Stimulated activated CD4-positive, alpha-beta T cell treated with anti-CD3 and anti-CD28 coated beads, Interleukin-2, amount 100 ng/mL, for 48 hours (primary cell): Measurements from ENCODE around the gene PTPN11.
"Not testable (repeated sequence)": the region's sequence is repeated elsewhere in the genome, so short reads cannot be mapped to it uniquely, and the experiment has no call there.

Source experiments
- DNase-seq, 2 donors: peaks; one replicate each; pipeline ENCODE4 v3.0.0-alpha.2; 2020

Gene PTPN11

DNA sequence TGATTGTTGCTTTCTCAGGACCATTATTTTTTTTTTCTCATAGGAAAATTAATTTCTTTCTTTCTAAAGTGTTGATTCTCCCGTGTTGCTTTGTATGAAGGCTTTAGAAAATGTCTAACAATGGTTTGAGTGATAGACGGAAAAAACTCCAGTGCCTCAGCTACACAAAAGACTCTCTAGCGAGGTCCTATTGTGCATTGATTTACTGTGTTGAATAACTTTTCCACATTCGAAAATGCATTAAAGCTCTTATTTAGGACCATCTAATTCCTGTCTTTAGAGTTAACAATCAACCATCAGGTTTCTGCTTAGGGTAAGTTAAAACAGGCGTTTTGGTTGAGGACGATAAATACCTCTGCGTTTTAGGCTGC lies 99.6 kb downstream of the PTPN11 start:
- no peak for DNase-seq

DNA sequence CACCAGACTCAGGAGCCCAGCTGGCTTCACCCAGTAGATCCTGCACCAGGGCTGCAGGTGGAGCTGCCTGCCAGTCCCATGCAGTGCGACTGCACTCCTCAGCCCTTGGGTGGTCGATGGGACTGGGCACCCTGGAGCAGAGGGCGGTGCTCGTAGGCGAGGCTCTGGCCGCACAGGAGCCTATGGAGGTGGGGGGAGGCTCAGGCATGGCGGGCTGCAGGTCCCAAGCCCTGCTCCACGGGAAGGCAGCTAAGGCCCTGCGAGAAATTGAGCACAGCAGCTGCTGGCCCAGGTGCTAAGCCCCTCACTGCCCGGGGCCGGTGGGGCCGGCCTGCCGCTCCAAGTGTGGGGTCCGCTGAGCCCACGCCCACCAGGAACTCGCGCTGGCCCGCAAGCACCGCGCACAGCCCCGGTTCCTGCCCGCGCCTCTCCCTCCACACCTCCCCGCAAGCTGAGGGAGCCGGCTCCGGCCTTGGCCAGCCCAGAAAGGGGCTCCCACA lies 101.1 kb downstream of the PTPN11 start:
- not testable (repeated sequence) for DNase-seq

DNA sequence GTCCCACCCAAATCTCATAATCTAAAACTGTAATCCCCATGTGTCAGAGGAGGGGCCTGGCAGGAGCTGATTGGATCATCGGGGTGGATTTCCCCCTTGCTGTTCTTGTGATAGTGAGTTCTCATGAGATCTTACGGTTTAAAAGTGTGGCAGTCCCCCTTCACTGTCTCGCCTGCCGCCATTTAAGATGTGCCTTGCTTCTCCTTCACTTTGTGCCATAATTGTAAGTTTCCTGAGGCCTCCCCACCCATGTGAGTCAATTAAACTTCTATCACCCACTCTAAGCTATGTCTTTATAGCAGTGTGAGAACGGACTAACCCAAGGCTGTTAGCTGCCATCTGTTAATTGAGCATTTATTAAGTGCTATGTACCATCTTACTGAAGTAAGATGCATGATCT lies 105.1 kb downstream of the PTPN11 start:
- DNase-seq: no peak

DNA sequence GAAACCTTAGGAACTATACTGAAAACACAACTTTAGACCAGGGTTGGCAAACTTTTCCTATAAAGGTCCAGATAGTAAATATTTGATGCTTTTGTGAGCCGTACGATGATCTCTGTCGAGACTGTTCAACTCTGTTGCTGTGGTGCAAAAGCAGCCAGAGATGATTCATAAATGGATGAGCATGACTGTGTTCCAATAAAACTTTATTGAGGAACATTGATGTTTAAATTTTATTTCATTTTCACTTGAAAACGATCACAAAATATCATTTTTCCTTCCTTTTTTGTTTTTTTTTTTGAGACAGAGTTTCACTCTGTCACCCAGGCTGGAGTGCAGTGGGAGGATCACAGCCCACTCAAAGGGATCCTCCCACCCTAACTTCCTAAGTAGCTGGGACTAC lies 105.5 kb downstream of the PTPN11 start:
- no peak for DNase-seq

DNA sequence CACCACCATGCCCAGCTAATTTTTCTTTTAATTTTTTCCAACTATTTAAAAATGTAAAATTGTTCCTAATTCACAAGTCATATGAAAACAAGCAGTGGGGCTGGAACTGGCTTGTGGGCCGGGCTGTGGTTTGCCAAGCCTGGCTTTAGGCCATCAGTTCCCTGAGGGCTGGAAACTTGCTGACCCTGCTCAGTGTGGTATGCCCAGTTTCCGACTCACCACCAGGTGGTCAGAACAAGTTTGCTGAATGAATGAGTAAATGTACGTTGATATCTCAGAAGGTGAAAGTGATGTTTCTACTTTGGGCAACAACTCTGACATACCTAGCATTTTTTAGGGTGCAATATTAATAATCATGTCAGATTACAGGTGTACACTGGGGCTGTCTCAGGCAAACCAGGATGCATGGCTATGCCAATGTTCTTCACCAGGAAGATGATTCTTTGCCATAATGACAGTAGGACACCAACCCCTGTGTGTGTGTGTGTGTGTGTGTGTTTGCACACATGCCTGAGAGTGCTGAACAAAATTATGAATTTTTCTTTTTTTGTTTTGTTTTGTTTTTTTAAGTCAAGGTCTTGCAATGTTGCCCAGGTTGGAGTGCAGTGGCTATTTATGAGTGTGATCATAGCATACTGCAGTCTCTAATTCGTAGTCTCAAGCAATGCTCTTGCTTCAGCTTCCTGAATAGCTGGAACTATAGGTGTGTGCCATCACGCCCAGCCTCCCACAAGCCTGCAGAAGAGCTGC lies 106.1 kb downstream of the PTPN11 start:
- DNase-seq: no peak

DNA sequence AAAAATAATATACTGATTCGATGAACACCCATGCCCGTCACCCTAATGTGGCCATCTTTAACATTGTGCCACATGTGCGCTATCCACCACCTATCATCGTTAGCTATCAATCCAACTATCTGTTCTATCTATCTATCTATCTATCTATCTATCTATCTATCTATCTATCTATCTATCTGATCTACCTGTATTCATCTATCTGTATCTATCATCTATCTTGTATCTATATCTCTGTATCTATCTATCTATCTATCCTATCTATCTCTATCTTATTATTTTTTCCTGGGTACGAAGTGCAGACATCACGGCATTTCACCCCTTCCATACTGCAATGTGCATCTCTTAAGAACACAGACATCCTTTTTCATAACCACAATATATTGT lies 106.7 kb downstream of the PTPN11 start:
- no peak for DNase-seq

DNA sequence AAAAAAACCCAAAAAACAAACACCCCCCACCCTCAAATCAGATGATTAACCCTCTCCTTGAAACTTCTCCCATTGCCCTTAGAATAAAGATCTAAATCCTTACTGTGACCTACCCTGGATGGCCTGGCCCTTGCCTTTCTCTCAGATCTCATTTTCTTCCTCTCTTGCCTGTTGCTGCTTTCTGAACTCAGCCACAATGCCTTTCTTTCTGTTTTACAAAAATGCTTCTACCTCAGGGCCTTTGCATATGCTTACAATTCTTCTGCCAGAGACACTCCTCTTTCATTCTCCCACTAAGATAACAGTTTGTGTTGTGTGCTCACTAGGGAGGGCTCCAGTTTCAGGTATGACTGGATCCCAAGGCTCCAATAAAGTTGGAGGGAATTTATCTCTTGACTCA lies 108.3 kb downstream of the PTPN11 start:
- no peak for DNase-seq

DNA sequence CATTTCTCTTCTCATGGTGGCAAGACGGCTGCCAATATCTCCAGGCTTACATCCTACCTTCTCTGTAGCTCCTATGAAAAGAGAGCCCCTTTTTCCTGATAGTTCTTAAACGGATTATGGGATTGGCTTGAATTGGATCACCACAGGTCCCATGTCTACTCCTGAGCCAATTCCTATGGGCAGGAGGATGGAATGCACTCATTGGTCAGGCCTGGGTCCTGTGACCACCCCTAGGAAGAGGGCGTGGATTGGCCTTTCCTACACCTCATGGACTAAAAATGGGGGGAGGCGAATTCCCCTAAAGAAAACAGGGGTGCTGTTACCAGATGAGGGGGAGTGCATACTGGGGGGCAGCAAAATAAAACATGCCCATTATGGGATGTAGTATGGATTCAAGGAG lies 108.8 kb downstream of the PTPN11 start:
- no peak for DNase-seq

DNA sequence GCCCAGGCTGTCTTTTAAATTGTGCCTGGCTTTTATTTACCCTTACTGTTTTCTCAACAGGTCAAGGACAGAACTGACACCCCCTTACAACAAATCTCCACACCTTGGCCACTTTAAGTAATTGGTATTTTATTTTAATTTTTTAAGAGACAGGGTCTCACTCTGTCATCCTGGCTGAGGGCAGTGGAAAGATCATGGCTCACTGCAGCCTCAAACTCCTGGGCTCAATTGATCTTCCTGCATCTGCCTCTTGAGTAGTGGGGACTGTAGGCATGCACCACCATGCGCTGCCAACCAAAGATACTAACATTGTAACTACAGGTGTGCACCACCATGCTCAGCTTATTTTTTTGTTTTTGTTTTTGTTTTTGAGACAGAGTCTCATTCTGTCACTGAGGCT lies 109.8 kb downstream of the PTPN11 start:
- no peak for DNase-seq

DNA sequence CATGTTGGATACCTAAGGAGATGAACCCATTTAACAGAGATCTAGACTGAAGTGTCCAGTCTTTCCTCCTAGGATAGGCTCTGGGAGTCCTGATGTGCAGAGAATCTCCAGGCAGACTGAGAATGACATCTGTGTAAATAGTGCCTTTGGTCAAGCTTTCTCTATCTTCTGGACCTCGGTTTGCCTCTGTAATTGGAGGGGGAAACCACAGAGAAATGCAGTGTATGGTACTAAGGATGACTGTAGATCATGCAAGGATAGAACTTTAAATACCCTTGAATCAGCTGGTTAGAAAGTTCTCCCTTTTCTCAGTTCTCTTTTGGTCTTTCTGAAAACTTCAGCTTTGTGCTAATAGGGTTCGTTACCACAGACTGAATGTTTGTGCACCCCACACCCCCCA lies 112.2 kb downstream of the PTPN11 start:
- no peak for DNase-seq

DNA sequence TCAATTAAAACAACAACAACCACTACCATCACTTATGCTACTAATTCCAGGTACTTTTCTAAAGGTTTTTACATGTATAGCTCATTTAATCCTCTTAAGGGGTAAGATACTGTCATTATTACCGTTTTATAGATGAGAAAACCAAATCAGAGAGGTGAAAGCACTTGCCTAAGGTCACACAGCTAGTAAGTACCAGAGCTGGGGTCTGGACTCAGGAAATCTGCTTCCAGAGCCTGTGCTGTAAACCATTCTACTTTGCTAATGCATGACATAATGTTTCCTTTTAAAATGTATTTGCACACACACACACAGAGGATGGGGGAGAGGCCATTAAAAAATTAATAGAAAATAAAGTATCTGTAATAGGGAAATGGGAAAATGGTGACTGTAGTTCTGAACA lies 113.4 kb downstream of the PTPN11 start:
- DNase-seq: no peak

DNA sequence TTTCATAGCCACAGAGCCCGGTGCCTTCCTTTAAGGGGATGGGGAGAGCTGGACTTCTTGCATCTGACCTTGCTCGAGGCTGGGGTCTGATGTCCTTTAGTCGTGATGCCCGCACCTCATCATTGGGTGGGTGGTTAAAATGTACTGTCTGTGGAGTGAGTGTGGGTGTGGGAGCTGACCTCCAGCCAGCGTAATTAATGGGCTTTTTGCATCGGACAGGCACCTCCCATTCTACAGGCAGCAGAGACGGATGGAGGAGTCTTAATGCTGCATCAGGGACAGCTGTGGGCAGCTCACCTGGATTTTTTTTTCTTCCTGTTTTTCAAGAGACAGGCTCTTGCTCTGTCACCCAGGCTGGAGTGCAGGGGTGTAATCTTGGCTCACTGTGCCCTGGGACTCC lies 114.8 kb downstream of the PTPN11 start:
- no peak for DNase-seq

DNA sequence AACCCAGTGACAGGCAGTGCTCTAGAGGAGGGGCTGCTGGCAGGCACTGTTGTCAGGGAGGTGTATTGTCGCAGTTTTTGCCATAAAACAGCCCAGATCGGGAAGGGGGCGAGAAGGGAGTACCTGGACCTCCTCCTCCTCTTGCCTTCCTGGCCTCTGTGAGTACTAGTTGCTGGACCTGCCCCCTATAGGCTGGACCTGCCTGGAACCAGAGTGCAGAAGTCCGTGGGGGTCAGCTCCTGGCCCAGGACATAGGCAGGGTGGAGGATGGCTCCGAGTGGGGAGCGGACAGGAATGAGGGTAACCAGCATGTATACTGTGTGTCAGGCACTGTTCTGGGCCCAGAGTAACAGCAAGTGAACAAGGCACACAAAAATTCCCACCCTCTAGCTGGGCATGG lies 116.3 kb downstream of the PTPN11 start:
- DNase-seq: no peak

DNA sequence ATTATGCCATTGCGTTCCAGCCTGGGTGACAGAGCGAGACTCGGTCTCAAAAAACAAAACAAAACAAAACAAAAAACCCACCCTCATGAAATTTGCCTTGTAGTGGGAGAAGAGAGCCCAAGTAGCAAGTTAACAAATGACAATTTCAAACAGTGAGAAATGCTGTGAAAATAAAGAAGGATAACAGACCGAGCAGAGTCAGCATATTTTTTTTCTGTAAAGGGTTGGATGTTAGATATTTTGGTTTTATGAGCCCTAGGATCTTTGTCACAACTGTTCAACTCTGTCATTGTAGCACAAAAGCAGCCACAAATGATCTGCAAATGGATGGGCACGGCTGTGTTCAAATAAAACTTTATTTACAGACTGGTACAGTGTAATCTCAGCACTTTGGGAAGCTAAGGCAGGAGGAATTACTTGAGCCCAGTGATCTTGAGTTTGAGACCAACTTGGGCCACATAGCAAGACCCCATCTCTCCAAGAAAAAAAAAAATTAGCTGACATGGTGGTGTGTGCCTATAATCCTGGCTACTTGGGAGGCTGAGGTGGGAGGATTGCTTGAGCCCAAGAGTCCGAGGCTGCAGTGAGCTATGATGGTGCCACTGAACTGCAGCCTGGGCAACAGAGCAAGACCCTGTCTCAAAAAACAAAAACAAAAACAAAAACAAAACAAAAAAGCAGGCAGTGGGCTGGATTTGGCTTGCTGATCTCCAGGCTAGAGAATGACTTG lies 117.1 kb downstream of the PTPN11 start:
- DNase-seq: no peak

DNA sequence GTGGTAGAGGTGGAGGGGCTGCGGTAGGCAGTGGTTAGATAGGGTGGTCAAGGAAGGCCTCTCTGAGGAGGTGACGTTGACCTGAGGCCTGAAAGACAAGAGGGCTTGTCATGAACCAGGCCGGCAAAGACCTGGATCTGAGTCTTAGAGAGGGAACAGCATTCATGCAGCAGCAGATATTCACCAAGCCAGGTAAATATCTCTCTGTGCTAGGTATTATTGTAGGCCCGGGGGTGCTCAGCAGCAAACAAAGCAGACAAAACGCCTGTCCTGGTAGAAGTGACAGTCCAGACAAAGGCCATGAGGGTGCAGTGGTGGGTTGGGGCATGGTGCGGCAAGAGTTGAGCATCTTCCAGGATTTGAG lies 117.6 kb downstream of the PTPN11 start:
- no peak for DNase-seq

DNA sequence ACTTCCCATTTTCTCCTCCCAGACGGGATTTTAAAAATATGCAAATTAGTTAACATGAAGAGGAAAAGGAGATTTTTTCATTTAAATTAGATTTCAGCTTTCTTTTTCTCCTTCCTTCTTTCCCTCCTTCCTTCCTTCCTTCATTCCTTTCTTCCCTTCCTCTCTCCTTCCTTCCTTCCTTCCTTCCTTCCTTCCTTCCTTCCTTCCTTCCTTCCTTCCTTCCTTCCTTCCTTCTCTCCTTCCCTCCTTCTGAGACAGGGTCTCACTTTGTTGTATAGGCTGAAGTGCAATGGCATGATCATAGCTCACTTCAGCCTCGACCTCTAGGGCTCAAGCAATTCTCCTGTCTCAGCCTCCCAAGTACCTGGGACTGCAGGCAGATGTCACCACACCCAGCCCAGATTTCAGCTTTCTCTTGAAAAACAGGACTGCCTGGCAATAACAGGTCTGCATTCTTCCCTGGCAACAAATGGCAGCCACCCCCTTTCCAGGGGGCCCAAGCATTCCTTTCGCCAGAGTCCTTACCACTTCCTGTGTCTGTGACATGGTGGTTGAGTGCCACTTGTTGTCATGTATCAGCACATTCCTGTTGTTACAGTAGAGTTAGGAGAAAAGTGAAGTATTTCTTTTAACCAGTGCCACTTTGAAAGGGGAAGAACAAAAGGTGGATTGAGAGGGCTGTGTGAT lies 119.1 kb downstream of the PTPN11 start:
- DNase-seq: no peak

DNA sequence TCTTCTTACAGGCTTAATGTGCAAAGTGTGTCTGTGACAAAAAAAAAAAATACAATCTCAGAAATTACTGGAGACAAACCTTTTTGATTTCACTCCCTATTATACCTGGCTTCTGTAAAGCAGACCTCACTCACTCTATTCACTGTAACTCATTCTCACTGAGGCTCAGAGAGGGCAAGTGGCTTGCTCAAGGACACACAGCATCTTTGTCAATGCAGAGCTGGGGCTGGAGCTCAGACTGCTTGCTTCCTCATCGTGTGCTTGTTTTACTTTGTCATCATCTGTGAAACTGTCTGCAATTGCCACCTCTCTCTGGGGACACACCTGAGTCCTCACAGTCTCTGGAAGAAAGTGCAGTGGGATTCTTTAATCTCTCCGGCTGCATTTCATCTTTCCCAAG lies 120.0 kb downstream of the PTPN11 start:
- DNase-seq: no peak

DNA sequence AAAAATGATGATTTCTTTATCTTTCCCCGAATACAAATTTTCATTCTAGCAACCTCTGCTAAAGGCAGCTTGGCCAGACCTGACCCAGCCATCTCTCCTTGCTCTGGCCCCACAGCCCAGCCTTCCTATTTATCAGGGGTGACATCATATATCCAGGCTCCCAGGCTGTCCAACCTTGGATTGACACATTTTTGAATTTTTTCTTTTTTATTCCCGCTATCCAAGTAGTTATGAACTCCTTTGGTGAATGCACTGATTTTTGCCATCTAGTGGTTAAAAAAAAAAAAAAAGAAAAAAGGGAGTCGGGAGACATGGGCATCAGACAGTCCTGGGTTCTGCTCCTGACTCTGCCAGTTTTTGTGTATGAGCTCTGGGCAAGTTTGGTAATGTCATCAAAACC lies 120.5 kb downstream of the PTPN11 start:
- no peak for DNase-seq

DNA sequence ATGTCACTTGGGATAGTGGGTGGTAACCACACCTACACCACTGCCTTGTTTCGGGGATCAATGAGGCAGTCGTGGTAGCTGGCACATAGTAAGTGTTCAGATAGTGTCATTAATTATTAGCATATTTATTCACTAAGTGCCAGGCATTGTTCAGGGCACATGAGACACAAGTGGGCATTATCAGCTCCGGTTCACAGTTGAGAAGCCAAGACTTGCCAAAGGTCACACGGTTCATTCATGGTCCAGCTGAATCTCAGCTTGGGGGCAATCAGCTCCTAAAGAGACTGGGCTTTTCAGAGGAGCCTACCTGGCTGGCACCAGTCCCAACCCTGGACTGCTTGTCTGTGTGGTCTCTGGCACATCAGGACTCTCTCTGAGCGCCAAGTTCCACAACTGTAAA lies 121.3 kb downstream of the PTPN11 start:
- DNase-seq: no peak

DNA sequence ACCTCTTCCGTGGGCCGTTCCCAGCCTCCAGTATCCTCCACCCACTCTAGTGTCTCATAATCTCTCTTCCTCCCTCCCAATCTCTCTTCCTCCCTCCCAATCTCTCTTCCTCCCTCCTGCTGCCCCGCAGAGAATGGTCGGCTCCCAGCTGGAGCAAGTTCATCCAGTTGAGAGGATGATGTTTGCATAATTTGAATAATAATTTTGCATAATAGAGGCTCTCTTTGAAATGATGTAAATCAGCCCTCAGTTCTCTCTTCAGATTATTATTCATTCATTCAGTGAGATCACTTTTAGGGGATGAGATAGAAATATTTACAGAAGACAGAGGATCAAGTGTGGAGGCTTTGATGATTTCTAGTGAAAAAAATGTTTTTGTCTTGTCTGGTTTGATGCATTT lies 125.0 kb downstream of the PTPN11 start:
- DNase-seq: no peak

DNA sequence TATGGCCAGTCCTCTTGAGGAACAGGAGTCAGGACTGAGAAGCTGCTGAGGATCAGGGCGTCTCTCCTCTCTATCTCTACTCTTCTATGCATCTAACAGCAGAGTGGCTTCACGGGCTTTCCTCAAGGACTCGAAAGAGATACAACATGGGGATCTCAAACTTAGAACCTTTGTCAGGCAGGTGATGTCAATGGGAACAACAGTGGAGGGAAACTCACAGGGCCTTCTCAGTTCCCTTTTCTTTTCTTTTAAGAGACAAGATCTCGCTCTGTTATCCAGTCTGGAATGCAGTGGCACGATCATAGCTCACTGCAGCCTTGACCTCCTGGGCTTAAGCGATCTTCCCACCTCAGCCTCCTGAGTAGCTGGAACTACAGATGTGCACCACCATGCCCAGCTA lies 127.6 kb downstream of the PTPN11 start:
- no peak for DNase-seq

DNA sequence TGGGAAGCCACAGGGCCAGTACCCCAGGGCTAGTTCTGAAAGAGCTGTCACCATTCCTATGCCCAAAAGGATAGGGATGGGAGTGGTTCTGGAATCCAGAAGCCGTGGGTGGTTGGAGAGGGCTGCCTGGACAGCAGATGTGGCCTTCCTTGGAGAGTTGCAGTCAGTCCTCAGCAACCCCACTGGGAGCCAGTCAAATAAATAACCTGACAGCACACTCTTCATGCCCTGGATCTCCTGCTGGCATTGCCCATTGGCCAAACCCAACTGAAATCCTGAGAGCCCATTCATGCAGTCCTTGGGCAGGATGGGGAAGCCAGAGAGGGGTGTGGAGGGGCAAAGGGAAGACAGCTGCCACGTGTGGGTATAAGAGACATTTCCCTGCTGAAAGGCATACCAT lies 128.2 kb downstream of the PTPN11 start:
- DNase-seq: no peak

DNA sequence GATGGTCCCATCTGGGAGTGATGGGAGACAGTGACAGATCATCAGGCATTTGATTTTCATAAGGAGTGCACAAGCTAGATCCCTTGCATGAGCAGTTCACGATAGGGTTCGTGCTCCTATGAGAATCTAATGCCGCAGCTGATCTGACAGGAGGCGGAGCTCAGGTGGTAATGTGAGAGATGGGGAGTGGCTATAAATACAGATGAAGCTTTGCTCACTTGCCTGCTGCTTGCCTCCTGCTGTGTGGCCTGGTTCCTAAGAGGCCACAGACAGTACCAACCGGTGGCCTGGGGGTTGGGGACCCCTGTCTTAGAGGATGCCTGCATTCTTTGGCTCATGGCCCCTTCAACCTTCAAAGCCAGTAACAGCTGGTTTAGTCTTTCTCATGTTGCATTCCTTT lies 130.3 kb downstream of the PTPN11 start:
- DNase-seq: no peak

DNA sequence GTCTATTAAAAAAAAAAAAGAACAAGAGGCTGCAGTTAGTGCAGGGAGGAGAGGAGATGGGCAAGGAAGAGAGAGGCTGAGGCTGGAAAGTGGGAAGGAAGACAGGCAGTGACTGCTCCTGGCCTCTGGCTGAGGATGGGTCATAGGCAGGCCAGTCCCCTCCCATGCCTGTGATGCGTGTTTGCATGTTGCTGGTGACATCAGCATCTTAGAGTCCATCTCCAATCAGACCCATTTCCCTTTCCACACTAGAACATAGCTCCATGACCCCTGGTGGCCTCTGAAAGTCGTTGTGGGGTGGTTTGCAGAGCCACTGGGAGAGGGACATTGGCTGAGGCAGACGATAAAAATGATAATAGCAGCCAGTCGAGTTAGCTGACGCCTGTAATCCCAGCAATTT lies 132.9 kb downstream of the PTPN11 start:
- DNase-seq: no peak
